ENCODE data around the gene TREX2. TPM values are rescaled to one million over a fixed set of nuclear protein-coding genes. Genes with fewer than 3 reads are reported as not detected.

TREX2 gene
- total RNA-seq, 4 donors from 2014 or later, result 0.42 to 1.6 (median 0.87) TPM

- H3K27ac ChIP-seq, result no peak overlapping the region
- peak in 1 of 4 experiments; percentile 19 for TF ChIP-seq CTCF (IDR thresholded peaks at IDR 0.05)
- TF ChIP-seq EP300 (IDR thresholded peaks at IDR 0.05), result no peak
- H3K9me3 ChIP-seq, result no peaks in the 10 kb centered on the region
- H3K27me3 ChIP-seq, result peaks cover 11% of the 10 kb centered on the region
- WGBS, 2 donors (ENCODE audit: low coverage in 1 of 2), result 38 to 62% methylated on average over 3 to 7 of the region's 8 CpGs
- H3K36me3 ChIP-seq, result no peaks in the 10 kb centered on the region
- ATAC-seq, result no peak
- H3K4me1 ChIP-seq, result no peaks in the 10 kb centered on the region
- no peak overlapping the region for H3K4me3 ChIP-seq
Observed at GRCh38 chrX:153438532-153438931, 7.3 kb downstream of the TREX2 start.

GRCh38 chrX:153435845-153436244, 10.0 kb downstream of the TREX2 start:
- no peaks in the 10 kb centered on the region for H3K4me1 ChIP-seq
- WGBS, 2 donors (ENCODE audit: low coverage in 1 of 2), result 44 to 67% methylated on average over 3 of the region's 3 CpGs

GRCh38 chrX:153434801-153435200, 11.1 kb downstream of the TREX2 start:
- ATAC-seq, result no peak
- TF ChIP-seq CTCF (IDR thresholded peaks at IDR 0.05), result no peak
- no peak for TF ChIP-seq POLR2AphosphoS5 (IDR thresholded peaks at IDR 0.05)
- TF ChIP-seq EP300 (IDR thresholded peaks at IDR 0.05), result no peak
- no peak for TF ChIP-seq POLR2A (IDR thresholded peaks at IDR 0.05)
- Histone ChIP-seq H3K36me3 (no peaks in the 10 kb centered on the region), H3K9me3 (no peaks in the 10 kb centered on the region), H3K4me1 (no peaks in the 10 kb centered on the region), H3K4me3 (no peak overlapping the region), H3K27me3 (peaks cover 5% of the 10 kb centered on the region), H3K27ac (no peak overlapping the region)
- no CpG with 5 or more reads among the region's 8 CpGs for WGBS, 2 donors (ENCODE audit: low coverage in 1 of 2)

More at GRCh38 chrX:153435845-153436244, 10.0 kb downstream of the TREX2 start:
- no peaks in the 10 kb centered on the region for H3K36me3 ChIP-seq
- H3K9me3 ChIP-seq, result no peaks in the 10 kb centered on the region
- no peak for ATAC-seq
- peaks cover 7% of the 10 kb centered on the region for H3K27me3 ChIP-seq
- no peak overlapping the region for H3K4me3 ChIP-seq
- H3K27ac ChIP-seq, result no peak overlapping the region
- TF ChIP-seq POLR2A (IDR thresholded peaks at IDR 0.05), result no peak
- TF ChIP-seq EP300 (IDR thresholded peaks at IDR 0.05), result no peak
- no peak for TF ChIP-seq POLR2AphosphoS5 (IDR thresholded peaks at IDR 0.05)

GRCh38 chrX:153433781-153434285, 12.0 kb downstream of the TREX2 start:
- H3K36me3 ChIP-seq, result no peaks in the 10 kb centered on the region
- ATAC-seq, result no peak
- H3K27me3 ChIP-seq, result no peaks in the 10 kb centered on the region
- no peak overlapping the region for H3K4me3 ChIP-seq
- no peak overlapping the region for H3K27ac ChIP-seq
- WGBS, 2 donors (ENCODE audit: low coverage in 1 of 2), result no CpG with 5 or more reads among the region's 17 CpGs
- H3K9me3 ChIP-seq, result no peaks in the 10 kb centered on the region
- no peaks in the 10 kb centered on the region for H3K4me1 ChIP-seq
- TF ChIP-seq EP300 (IDR thresholded peaks at IDR 0.05), result no peak
- no peak for TF ChIP-seq POLR2AphosphoS5 (IDR thresholded peaks at IDR 0.05)
- no peak for TF ChIP-seq CTCF (IDR thresholded peaks at IDR 0.05)
- TF ChIP-seq POLR2A (IDR thresholded peaks at IDR 0.05), result no peak

- Histone ChIP-seq H3K4me3 (no peak overlapping the region), H3K27me3 (no peaks in the 10 kb centered on the region), H3K27ac (no peak overlapping the region), H3K36me3 (no peaks in the 10 kb centered on the region), H3K9me3 (no peaks in the 10 kb centered on the region), H3K4me1 (no peaks in the 10 kb centered on the region)
- no peak for ATAC-seq
- WGBS, 2 donors (ENCODE audit: low coverage in 1 of 2), result 83% methylated on average over 2 of the region's 12 CpGs; no CpG with 5 or more reads in 1 of the 2 donors
- TF ChIP-seq CTCF (IDR thresholded peaks at IDR 0.05), result no peak
- TF ChIP-seq EP300 (IDR thresholded peaks at IDR 0.05), result no peak
- no peak for TF ChIP-seq POLR2AphosphoS5 (IDR thresholded peaks at IDR 0.05)
- TF ChIP-seq POLR2A (IDR thresholded peaks at IDR 0.05), result no peak
Observed at GRCh38 chrX:153433161-153433680, 12.6 kb downstream of the TREX2 start.

Measured in gastroesophageal sphincter (tissue), 4 donors.